ENCODE results near the gene KSR1. TPM values are rescaled to one million over a fixed set of nuclear protein-coding genes. Genes with fewer than 3 reads are reported as not detected.

Gene KSR1
- total RNA-seq, 3 donors from 2014 or later = 14.1 to 36.4 (median 24.0) TPM

- no peaks in the 10 kb centered on the region for H3K36me3 ChIP-seq
- no peaks in the 10 kb centered on the region for H3K27me3 ChIP-seq
- intact Hi-C loops (cut with DNase I; ENCODE audit: low total_unique reads) = no loop called here
- no peak overlapping the region for H3K4me3 ChIP-seq
- peaks cover 0 to 3% of the 10 kb centered on the region in 2 donors for H3K4me1 ChIP-seq
- DNase-seq (ENCODE audit: low spot score in 2 of 2) = no peak
- no peaks in the 10 kb centered on the region for H3K9me3 ChIP-seq
- H3K27ac ChIP-seq = peak overlapping the region; percentile 43
- TF ChIP-seq POLR2A (IDR thresholded peaks at IDR 0.05) (no peak), POLR2AphosphoS5 (IDR thresholded peaks at IDR 0.05) (no peak), CTCF (IDR thresholded peaks at IDR 0.05) (no peak)
These were observed 57.6 kb downstream of the KSR1 start for GRCh38 chr17:27513849-27514248.

- H3K4me1 ChIP-seq = peaks cover 0 to 8% of the 10 kb centered on the region in 2 donors
- H3K36me3 ChIP-seq = no peaks in the 10 kb centered on the region
- DNase-seq (ENCODE audit: low spot score in 2 of 2) = no peak
- H3K4me3 ChIP-seq = no peak overlapping the region
- H3K27me3 ChIP-seq = no peaks in the 10 kb centered on the region
- H3K9me3 ChIP-seq = no peaks in the 10 kb centered on the region
- intact Hi-C loops (cut with DNase I; ENCODE audit: low total_unique reads) = no loop called here
- TF ChIP-seq POLR2A (IDR thresholded peaks at IDR 0.05) (no peak), POLR2AphosphoS5 (IDR thresholded peaks at IDR 0.05) (no peak), CTCF (IDR thresholded peaks at IDR 0.05) (no peak)
- H3K27ac ChIP-seq = peak overlapping the region in 1 of 2 donors; percentile 43
These were observed 58.6 kb downstream of the KSR1 start for GRCh38 chr17:27514595-27515413.

- intact Hi-C loops (cut with DNase I; ENCODE audit: low total_unique reads) = no loop called here
These were observed 61.8 kb downstream of the KSR1 start for GRCh38 chr17:27518048-27518447.

GRCh38 chr17:27518545-27519521, 62.6 kb downstream of the KSR1 start:
- Histone ChIP-seq H3K4me1 (peaks cover 0 to 8% of the 10 kb centered on the region in 2 donors), H3K27ac (peak overlapping the region; percentile 56 to 60), H3K27me3 (no peaks in the 10 kb centered on the region), H3K36me3 (no peaks in the 10 kb centered on the region), H3K9me3 (no peaks in the 10 kb centered on the region), H3K4me3 (no peak overlapping the region)
- intact Hi-C loops (cut with DNase I; ENCODE audit: low total_unique reads) = no loop called here
- DNase-seq (ENCODE audit: low spot score in 2 of 2) = no peak
- TF ChIP-seq POLR2AphosphoS5 (IDR thresholded peaks at IDR 0.05) = no peak
- TF ChIP-seq POLR2A (IDR thresholded peaks at IDR 0.05) = no peak
- TF ChIP-seq CTCF (IDR thresholded peaks at IDR 0.05) = no peak

More at GRCh38 chr17:27518048-27518447, 61.8 kb downstream of the KSR1 start:
- H3K4me3 ChIP-seq = no peak overlapping the region
- H3K4me1 ChIP-seq = peaks cover 0 to 8% of the 10 kb centered on the region in 2 donors
- H3K27me3 ChIP-seq = no peaks in the 10 kb centered on the region
- no peaks in the 10 kb centered on the region for H3K9me3 ChIP-seq
- TF ChIP-seq POLR2A (IDR thresholded peaks at IDR 0.05) = no peak
- no peak for TF ChIP-seq CTCF (IDR thresholded peaks at IDR 0.05)
- no peak for TF ChIP-seq POLR2AphosphoS5 (IDR thresholded peaks at IDR 0.05)
- H3K27ac ChIP-seq = peak overlapping the region in 1 of 2 donors; percentile 56
- DNase-seq (ENCODE audit: low spot score in 2 of 2) = no peak
- no peaks in the 10 kb centered on the region for H3K36me3 ChIP-seq

Measured in breast epithelium (tissue), 4 donors.